Common myeloid progenitor, CD34-positive (primary cell): Measurements from ENCODE around the gene NOC3L.

Source experiments
- CTCF ChIA-PET: fragments of 350-600 bp; sonication (Branson Sonifier 250); formaldehyde crosslinking; loops from one replicate; lab custom pipeline; 2021; ENCODE audit warnings: antibody characterized with exemption; lab: Charles Lee
- POLR2A ChIA-PET: fragments of 350-600 bp; sonication (Branson Sonifier 250); formaldehyde crosslinking; loops from one replicate; lab custom pipeline; 2021; ENCODE audit warnings: antibody characterized with exemption; lab: Charles Lee
- DNase-seq, 3 donors: peaks; one replicate each; pipeline versions ENCODE4 v3.0.0 to v3.0.0-alpha.2; 2013
- H3K27ac ChIP-seq, 2 experiments: 1 replicate in 1 of 2; 2 replicates in 1 of 2; pipeline ENCODE4 v1.7.0; 2013; ENCODE audit warnings: inconsistent platforms in 2 of 2, low read length in 2 of 2, mild to moderate bottlenecking in 2 of 2, low read depth in 1 of 2, moderate library complexity in 1 of 2; ENCODE audit not compliant: severe bottlenecking in 2 of 2, insufficient read depth in 1 of 2, poor library complexity in 1 of 2
- H3K27me3 ChIP-seq, 5 experiments: replicated peaks in 2 of 5; 1 replicate in 3 of 5; 2 replicates in 2 of 5; pipeline versions ENCODE4 v1.6.1 to v1.7.0; 2013; ENCODE audit warnings: low read length in 4 of 5, mild to moderate bottlenecking in 2 of 5, moderate library complexity in 2 of 5, inconsistent platforms in 1 of 5; ENCODE audit not compliant: insufficient read depth in 5 of 5, control insufficient read depth in 4 of 5
- H3K36me3 ChIP-seq, 4 experiments: 1 replicate in 2 of 4; 2 replicates in 2 of 4; pipeline versions ENCODE4 v1.6.1 to v1.7.0; 2013; ENCODE audit warnings: low read length in 3 of 4, control low read depth in 1 of 4, mild to moderate bottlenecking in 1 of 4; ENCODE audit not compliant: control insufficient read depth in 4 of 4, insufficient read depth in 4 of 4
- H3K4me1 ChIP-seq, 4 experiments: 1 replicate in 3 of 4; 2 replicates in 1 of 4; pipeline versions ENCODE4 v1.6.1 to v1.7.1; 2013; ENCODE audit warnings: low read length in 3 of 4, mild to moderate bottlenecking in 3 of 4, control low read depth in 1 of 4, inconsistent platforms in 1 of 4, moderate library complexity in 1 of 4; ENCODE audit not compliant: control insufficient read depth in 4 of 4, insufficient read depth in 4 of 4; ENCODE audit errors: control extremely low read depth in 1 of 4
- H3K4me3 ChIP-seq, 7 experiments: 1 replicate in 4 of 7; 2 replicates in 3 of 7; pipeline versions ENCODE4 v1.5.1 to v1.7.0; 2013; ENCODE audit warnings: mild to moderate bottlenecking in 7 of 7, low read length in 6 of 7, moderate library complexity in 6 of 7, inconsistent platforms in 2 of 7, low read depth in 2 of 7, control low read depth in 1 of 7; ENCODE audit not compliant: insufficient read depth in 4 of 7, control insufficient read depth in 1 of 7; ENCODE audit errors: extremely low read depth in 1 of 7
- H3K9me3 ChIP-seq, 5 experiments: 1 replicate in 4 of 5; 2 replicates in 1 of 5; pipeline versions ENCODE4 v1.6.1 to v1.7.1; 2013; ENCODE audit warnings: low read length in 4 of 5, mild to moderate bottlenecking in 2 of 5, inconsistent platforms in 1 of 5, low read depth in 1 of 5, moderate library complexity in 1 of 5; ENCODE audit not compliant: control insufficient read depth in 4 of 5, insufficient read depth in 2 of 5; ENCODE audit errors: control extremely low read depth in 1 of 5
- WGBS: methylation state at CpG from one replicate; pipeline ENCODE4 v1.1.5; 2013; ENCODE audit not compliant: insufficient coverage; 5-methylcytosine and 5-hydroxymethylcytosine counted together

NOC3L gene

DNA sequence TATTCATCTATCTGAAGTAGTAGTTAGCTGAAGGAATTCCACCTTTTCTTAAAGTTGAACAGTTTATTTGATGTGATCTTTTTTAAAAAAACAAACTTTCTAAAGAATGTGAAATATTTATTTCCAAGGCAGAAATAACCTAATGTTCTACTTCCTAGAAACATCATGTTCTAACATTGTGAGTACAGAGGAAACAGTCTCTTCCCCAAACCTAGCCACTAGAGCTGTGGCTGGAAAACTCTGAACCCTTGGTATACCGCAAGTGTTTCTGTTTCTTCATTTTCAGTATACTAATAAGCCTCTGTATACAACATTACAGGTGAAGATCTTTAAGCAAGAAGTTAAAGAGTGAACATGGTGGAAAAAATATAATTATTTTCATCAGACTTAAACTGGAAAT is 35.1 kb downstream of the NOC3L start:
- WGBS, result no CpG with 5 or more reads among the region's 1 CpG
- DNase-seq, result no peak
- H3K9me3 ChIP-seq, result no peaks in the 10 kb centered on the region
- peaks cover 9 to 42% (median 24%) of the 10 kb centered on the region in 4 experiments for H3K36me3 ChIP-seq
- no peaks in the 10 kb centered on the region for H3K27me3 ChIP-seq
- H3K27ac ChIP-seq, result no peak overlapping the region
- no peaks in the 10 kb centered on the region for H3K4me1 ChIP-seq
- POLR2A ChIA-PET, result no interaction called here
- no peak overlapping the region for H3K4me3 ChIP-seq
- CTCF ChIA-PET, result interaction anchor here (1.0 to 1.4 kb wide), 2 partner anchors 9 to 26 kb away, joined by 3 read pairs; no protein-coding TSS in a partner anchor

DNA sequence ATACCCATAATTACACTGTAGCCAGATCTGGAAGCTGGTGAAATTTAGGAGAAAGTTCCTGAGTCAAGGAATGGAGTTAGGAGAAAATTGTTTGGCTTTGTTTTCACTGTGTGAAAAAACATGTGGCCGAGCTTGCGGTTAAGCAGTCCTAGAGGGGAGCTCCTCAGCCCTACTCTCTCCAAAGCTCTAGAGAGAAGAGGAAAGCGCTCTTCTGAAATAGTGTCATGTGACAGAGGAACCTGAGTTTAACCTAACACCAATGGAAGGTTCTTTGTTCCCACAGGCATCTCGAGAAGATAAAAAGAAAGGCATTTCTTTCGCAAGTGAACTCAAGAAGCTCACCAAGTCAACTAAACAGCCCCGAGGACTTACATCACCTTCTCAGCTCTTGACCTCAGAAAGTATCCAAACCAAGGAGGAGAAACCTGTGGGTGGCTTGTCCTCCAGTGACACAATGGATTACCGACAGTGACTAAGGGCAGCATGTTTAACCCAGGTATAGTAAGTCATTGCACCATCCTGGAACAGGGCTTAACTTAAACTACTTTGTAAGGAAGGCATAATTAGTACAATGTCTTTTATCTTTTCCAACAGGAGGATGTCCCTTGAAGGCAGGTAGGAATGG is 38.0 kb downstream of the NOC3L start:
- H3K9me3 ChIP-seq, result no peaks in the 10 kb centered on the region
- no peak overlapping the region for H3K4me3 ChIP-seq
- no peaks in the 10 kb centered on the region for H3K4me1 ChIP-seq
- no peak for DNase-seq
- POLR2A ChIA-PET, result no interaction called here
- no peaks in the 10 kb centered on the region for H3K27me3 ChIP-seq
- peaks cover 3 to 24% (median 12%) of the 10 kb centered on the region in 4 experiments for H3K36me3 ChIP-seq
- CTCF ChIA-PET, result interaction anchor here (1.4 kb wide), 1 partner anchor 10 kb away, joined by 3 read pairs; no protein-coding TSS in a partner anchor
- no peak overlapping the region for H3K27ac ChIP-seq
- WGBS, result 100% methylated on average over 6 of the region's 7 CpGs

DNA sequence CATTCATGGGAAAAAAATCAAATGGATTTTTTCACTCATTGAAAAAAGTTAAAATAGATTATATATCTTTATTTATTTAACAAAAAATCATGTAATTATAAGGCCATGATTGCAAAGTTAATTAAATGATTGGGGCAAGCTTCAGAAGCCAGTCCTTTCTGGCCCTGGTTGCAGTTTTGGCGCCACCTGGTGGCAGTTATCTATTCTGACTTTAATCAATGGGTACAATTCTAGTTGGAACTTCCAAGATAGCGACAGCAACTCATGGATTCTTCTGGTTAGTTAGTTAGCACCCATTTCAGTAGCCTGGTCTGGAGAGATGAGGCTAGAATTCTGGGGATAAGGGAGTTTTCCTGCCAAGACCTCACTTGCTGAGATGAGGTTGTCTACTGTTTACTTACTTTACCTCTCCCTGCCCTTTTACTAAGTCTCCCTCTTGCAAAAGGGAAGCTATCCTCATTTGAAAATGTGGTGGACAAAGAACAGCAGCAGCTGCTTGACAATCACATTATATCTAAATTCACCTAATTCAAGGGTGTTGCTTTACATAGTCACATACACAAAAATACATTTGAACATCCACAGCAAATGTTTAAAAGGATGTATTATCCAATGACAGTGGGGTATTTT is 42.3 kb downstream of the NOC3L start:
- peaks cover 3 to 16% (median 7%) of the 10 kb centered on the region in 4 experiments for H3K36me3 ChIP-seq
- ChIA-PET CTCF (interaction anchor here (0.7 to 2.8 kb wide), 25 partner anchors 9 to 508 kb away, joined by 3 to 16 read pairs (median 4); no protein-coding TSS in a partner anchor), POLR2A (no interaction called here)
- 36% methylated on average over 2 of the region's 2 CpGs for WGBS
- H3K27me3 ChIP-seq, result peaks cover 0 to 28% (median 2%) of the 10 kb centered on the region in 5 experiments
- no peaks in the 10 kb centered on the region for H3K4me1 ChIP-seq
- no peak overlapping the region for H3K27ac ChIP-seq
- no peak overlapping the region for H3K4me3 ChIP-seq
- DNase-seq, result peak; percentile 50 to 75 (median 63)
- H3K9me3 ChIP-seq, result no peaks in the 10 kb centered on the region

DNA sequence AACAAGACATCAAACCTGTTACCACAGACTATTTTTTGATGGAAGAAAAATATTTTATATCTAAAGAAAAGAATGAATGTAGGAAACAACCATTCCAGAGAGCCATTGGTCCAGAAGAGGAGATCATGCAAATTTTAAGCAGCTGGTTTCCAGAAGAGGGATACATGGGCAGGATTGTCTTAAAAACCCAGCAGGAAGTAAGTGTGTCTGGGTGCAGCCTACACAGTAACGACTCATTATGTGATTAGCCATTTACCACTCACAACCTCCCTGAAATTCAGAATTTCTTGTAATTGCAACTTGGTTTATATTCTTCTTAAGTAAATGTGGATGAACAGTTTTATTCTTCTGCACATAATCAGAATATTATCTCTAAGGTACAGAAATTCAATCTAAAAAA is 46.2 kb downstream of the NOC3L start:
- H3K27ac ChIP-seq, result no peak overlapping the region
- no peaks in the 10 kb centered on the region for H3K36me3 ChIP-seq
- no CpG with 5 or more reads among the region's 1 CpG for WGBS
- ChIA-PET POLR2A (no interaction called here), CTCF (no interaction called here)
- no peak for DNase-seq
- no peaks in the 10 kb centered on the region for H3K4me1 ChIP-seq
- no peak overlapping the region for H3K4me3 ChIP-seq
- no peaks in the 10 kb centered on the region for H3K9me3 ChIP-seq
- peaks cover 6 to 65% (median 12%) of the 10 kb centered on the region in 5 experiments for H3K27me3 ChIP-seq

DNA sequence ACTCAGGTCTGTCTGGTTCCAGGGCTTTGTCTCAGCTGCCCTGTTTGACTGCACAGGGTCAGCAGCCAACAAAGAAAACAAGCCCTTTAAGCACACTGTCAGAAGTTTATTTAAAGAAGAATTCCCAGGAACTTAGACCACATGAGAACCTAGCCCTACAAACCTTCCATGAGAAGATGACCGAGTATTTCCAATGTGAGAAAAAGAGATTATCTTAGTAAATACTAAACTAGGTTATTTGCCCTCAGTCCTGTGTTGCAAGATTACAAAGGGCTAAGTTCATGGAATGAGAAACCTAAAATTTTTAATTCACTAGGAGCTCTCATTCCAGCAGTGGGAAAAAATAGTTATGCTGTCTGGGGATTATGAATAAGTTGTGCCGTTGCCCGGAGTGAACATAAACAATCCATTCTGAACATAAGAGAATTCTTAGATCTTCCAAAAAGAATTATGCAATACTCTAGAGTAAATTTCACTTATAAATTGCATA is 46.7 kb downstream of the NOC3L start:
- peaks cover 10 to 70% (median 15%) of the 10 kb centered on the region in 5 experiments for H3K27me3 ChIP-seq
- ChIA-PET CTCF (no interaction called here), POLR2A (no interaction called here)
- H3K9me3 ChIP-seq, result no peaks in the 10 kb centered on the region
- WGBS, result no CpG with 5 or more reads among the region's 3 CpGs
- no peak overlapping the region for H3K27ac ChIP-seq
- no peak for DNase-seq
- H3K4me1 ChIP-seq, result no peaks in the 10 kb centered on the region
- no peaks in the 10 kb centered on the region for H3K36me3 ChIP-seq
- no peak overlapping the region for H3K4me3 ChIP-seq

DNA sequence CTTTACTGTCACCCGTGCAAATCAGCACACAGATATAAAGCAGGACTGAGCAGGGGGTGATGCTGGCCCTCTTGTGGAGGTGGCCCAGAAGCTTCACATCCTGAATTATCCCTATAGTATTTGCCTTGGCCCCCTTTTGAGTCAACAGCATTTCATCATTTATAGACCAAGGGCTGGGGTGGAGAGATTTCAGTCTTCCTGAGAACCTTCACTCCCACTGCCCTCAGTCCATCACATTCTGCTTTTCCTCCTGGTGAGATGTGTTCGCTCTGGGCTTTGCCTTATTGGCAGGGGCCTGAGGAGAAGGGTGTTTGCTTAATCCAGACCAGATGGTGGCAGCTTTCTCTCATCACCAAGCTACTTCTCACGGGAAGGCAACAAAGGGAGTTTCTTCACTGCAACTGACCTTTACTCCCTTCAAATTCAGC is 47.7 kb downstream of the NOC3L start:
- H3K27me3 ChIP-seq, result peaks cover 20 to 80% (median 22%) of the 10 kb centered on the region in 5 experiments
- POLR2A ChIA-PET, result no interaction called here
- CTCF ChIA-PET, result interaction anchor here (0.6 to 1.4 kb wide), 3 partner anchors 9 to 423 kb away, joined by 3 read pairs; no protein-coding TSS in a partner anchor
- H3K4me3 ChIP-seq, result no peak overlapping the region
- H3K9me3 ChIP-seq, result no peaks in the 10 kb centered on the region
- H3K4me1 ChIP-seq, result no peaks in the 10 kb centered on the region
- no peak overlapping the region for H3K27ac ChIP-seq
- DNase-seq, result no peak
- H3K36me3 ChIP-seq, result no peaks in the 10 kb centered on the region
- 93% methylated on average over 2 of the region's 3 CpGs for WGBS

DNA sequence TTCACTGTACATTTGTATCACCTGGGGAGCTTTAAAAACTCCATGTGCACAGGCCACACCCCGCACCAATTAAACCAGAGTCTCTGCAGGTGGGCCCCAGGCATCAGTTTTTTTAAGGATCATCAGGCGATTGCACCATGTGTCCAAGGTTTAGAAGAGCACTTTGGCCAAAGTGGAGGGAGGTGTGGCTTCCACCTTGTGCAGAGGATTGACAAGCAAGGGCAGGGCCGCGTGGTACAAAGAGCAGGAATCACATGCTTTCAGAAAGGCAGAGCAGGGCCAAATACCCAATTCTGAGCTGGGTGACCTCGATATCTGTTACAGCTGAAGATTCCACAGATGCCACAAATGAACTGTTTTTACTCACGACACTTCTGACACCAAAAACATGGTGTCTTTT is 52.4 kb downstream of the NOC3L start:
- H3K27ac ChIP-seq, result no peak overlapping the region
- ChIA-PET CTCF (interaction anchor here (0.8 to 3.1 kb wide), 2 partner anchors 10 to 394 kb away, joined by 3 to 16 read pairs; no protein-coding TSS in a partner anchor), POLR2A (no interaction called here)
- H3K4me3 ChIP-seq, result no peak overlapping the region
- H3K9me3 ChIP-seq, result no peaks in the 10 kb centered on the region
- WGBS, result 96% methylated on average over 5 of the region's 6 CpGs
- H3K4me1 ChIP-seq, result peaks cover 0 to 1% (median 0%) of the 10 kb centered on the region in 4 experiments
- H3K27me3 ChIP-seq, result peaks cover 40 to 97% (median 44%) of the 10 kb centered on the region in 5 experiments
- no peak for DNase-seq
- H3K36me3 ChIP-seq, result no peaks in the 10 kb centered on the region
